ENCODE measurements around the gene MRPL11. TPM values are rescaled to one million over a fixed set of nuclear protein-coding genes. Genes with fewer than 3 reads are reported as not detected.

The MRPL11 gene
- total RNA-seq, 1 experiment from 2014 or later: 105 TPM

- H3K4me3 Mint-ChIP-seq: no peak overlapping the region
- no CpG with 5 or more reads among the region's 6 CpGs for WGBS (ENCODE audit: extremely low coverage, insufficient read length, low lambda C conversion rate)
- H3K27me3 Mint-ChIP-seq (ENCODE audit: low read depth): peaks cover 16% of the 10 kb centered on the region
- H2BK20ac ChIP-seq (ENCODE audit: low read depth, low read length, poor library complexity, severe bottlenecking): no peak overlapping the region
- TF ChIP-seq CTCF (conservative IDR thresholded peaks at IDR 0.05): no peak
- H3K4me1 Mint-ChIP-seq: peaks cover 4 to 16% of the 10 kb centered on the region in 2 experiments; a peak in 3 of 4 replicates
- peaks cover 0 to 5% (median 0%) of the 10 kb centered on the region in 3 experiments; a peak in 2 of 7 replicates for H3K36me3 Mint-ChIP-seq (ENCODE audit: insufficient read depth in 1 of 3, low read depth in 3 of 3)
- H2BK15ac ChIP-seq (ENCODE audit: low read depth, low read length): no peak overlapping the region
- no peak overlapping the region for H3K4ac ChIP-seq (ENCODE audit: low read depth, low read length)
- H2BK120ac ChIP-seq (ENCODE audit: low read depth, low read length, poor library complexity, severe bottlenecking): no peak overlapping the region
- no peak overlapping the region for H3K14ac ChIP-seq (ENCODE audit: insufficient read depth, low read length)
- no peak overlapping the region for H3K18ac ChIP-seq (ENCODE audit: insufficient read length, low read depth, low read length)
- H3K4me1 ChIP-seq (ENCODE audit: insufficient read depth, low read length): no peaks in the 10 kb centered on the region
- H3K23me2 ChIP-seq (ENCODE audit: insufficient read length, low read depth, low read length, poor library complexity, severe bottlenecking): no peaks in the 10 kb centered on the region
- no peak overlapping the region for H3K9ac ChIP-seq (ENCODE audit: extremely low read depth, insufficient read length, low read length)
- H3K27me3 ChIP-seq (ENCODE audit: insufficient read depth, low read length): no peaks in the 10 kb centered on the region
- H3K56ac ChIP-seq (ENCODE audit: insufficient read length, low read depth, low read length): no peak overlapping the region
- peak overlapping the region in 1 of 3 experiments; percentile 34; a peak in 1 of 7 replicates for H3K27ac Mint-ChIP-seq
- no peak overlapping the region for H4K91ac ChIP-seq (ENCODE audit: insufficient read length, low read depth, low read length)
- H3K23ac ChIP-seq (ENCODE audit: insufficient read length, low read depth, low read length): no peak overlapping the region
- DNase-seq: no peak
- no peak overlapping the region for H3T11ph ChIP-seq (ENCODE audit: low read length)
- H2BK5ac ChIP-seq (ENCODE audit: insufficient read length, low read length): no peak overlapping the region
- H4K20me1 ChIP-seq (ENCODE audit: control insufficient read depth, insufficient read depth, insufficient read length): no peaks in the 10 kb centered on the region
- no peak overlapping the region for H2AK5ac ChIP-seq (ENCODE audit: insufficient read length, low read length)
- peaks cover 0 to 6% of the 10 kb centered on the region in 2 experiments; a peak in 1 of 5 replicates for H3K9me3 Mint-ChIP-seq
- no peak overlapping the region for H4K8ac ChIP-seq (replicated peaks; ENCODE audit: insufficient read length, low read depth, low read length)
- H3K9me3 ChIP-seq (ENCODE audit: control insufficient read depth, low read depth, low read length): peaks cover 7% of the 10 kb centered on the region
- no peak overlapping the region for H3K27ac ChIP-seq (ENCODE audit: insufficient read length, low read depth, low read length)
- no peaks in the 10 kb centered on the region for H3K79me1 ChIP-seq (ENCODE audit: insufficient read depth, low read depth, low read length, poor library complexity, severe bottlenecking)
- H3K79me2 ChIP-seq (ENCODE audit: insufficient read depth, low read length): no peaks in the 10 kb centered on the region
- no peak overlapping the region for H2BK12ac ChIP-seq (ENCODE audit: insufficient read length, low read depth, low read length)
- H2AFZ ChIP-seq (ENCODE audit: low read length): no peak overlapping the region
- H4K5ac ChIP-seq (ENCODE audit: insufficient read length, low read depth, low read length): no peak overlapping the region
- H3K4me2 ChIP-seq (ENCODE audit: insufficient read depth, insufficient read length, low read length): no peak overlapping the region
These were observed 15.6 kb upstream of the MRPL11 start for GRCh38 chr11:66454247-66454646.
